ENCODE results near the gene OCA2.
"Not testable (repeated sequence)": the region's sequence is repeated elsewhere in the genome, so short reads cannot be mapped to it uniquely, and the experiment has no call there.

GRCh38 chr15:27848936-27849335 is 250.2 kb downstream of the OCA2 start:
- not testable (repeated sequence) for TF ChIP-seq RAD21 (conservative IDR thresholded peaks at IDR 0.05); CTCF (IDR thresholded peaks at IDR 0.05; ENCODE audit: poor library complexity, severe bottlenecking); POLR2AphosphoS5 (IDR thresholded peaks at IDR 0.05); REST (IDR thresholded peaks at IDR 0.05; ENCODE audit: borderline replicate concordance); MXI1 (conservative IDR thresholded peaks at IDR 0.05; ENCODE audit: poor library complexity, severe bottlenecking); EZH2 (IDR thresholded peaks at IDR 0.05; ENCODE audit: borderline replicate concordance, insufficient read depth, low read length, poor library complexity, severe bottlenecking)

All from neural cell (in vitro differentiated cells).